Measurements from ENCODE around the gene NOL7.

Gene NOL7

DNA sequence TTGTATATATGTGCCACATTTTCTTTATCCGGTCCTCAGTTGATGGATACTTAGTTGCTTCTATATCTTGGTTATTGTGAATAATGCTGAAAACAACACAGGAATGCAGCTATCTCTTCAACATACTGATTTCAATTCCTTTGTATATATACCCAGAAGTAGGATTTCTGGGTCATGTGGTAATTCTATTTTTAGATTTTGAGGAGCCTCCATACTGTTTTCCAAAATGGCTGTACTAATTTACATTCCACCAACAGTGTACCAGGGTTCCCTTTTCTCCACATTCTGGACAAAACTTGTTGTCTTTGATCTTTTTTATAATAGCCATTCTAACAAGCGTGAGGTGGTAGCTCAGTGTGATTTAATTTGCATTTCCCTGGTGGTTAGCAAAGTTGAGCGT, 39.1 kb upstream of the NOL7 start:
- Histone ChIP-seq H3K9ac (ENCODE audit: low read depth, low read length) (no peak overlapping the region), H3K4me1 (ENCODE audit: control insufficient read depth, insufficient read depth, low read length) (peaks cover 7% of the 10 kb centered on the region), H3K4me3 (ENCODE audit: low read depth, low read length) (no peak overlapping the region), H3K27me3 (ENCODE audit: control insufficient read depth, insufficient read depth, low read length) (no peaks in the 10 kb centered on the region), H3K27ac (ENCODE audit: low read depth, low read length) (no peak overlapping the region), H3K36me3 (ENCODE audit: control insufficient read depth, insufficient read depth, low read length) (peaks cover 10% of the 10 kb centered on the region; the same call in 1 of the 2 replicates), H3K9me3 (ENCODE audit: control insufficient read depth, insufficient read depth, low read length) (no peaks in the 10 kb centered on the region)

- Histone ChIP-seq H3K9me3 (ENCODE audit: control insufficient read depth, insufficient read depth, low read length) (no peaks in the 10 kb centered on the region), H3K4me1 (ENCODE audit: control insufficient read depth, insufficient read depth, low read length) (peaks cover 7% of the 10 kb centered on the region), H3K36me3 (ENCODE audit: control insufficient read depth, insufficient read depth, low read length) (peaks cover 18% of the 10 kb centered on the region), H3K9ac (ENCODE audit: low read depth, low read length) (no peak overlapping the region), H3K27me3 (ENCODE audit: control insufficient read depth, insufficient read depth, low read length) (no peaks in the 10 kb centered on the region), H3K4me3 (ENCODE audit: low read depth, low read length) (no peak overlapping the region), H3K27ac (ENCODE audit: low read depth, low read length) (no peak overlapping the region)
These were observed 37.2 kb upstream of the NOL7 start for GRCh38 chr6:13577926-13578325.

DNA sequence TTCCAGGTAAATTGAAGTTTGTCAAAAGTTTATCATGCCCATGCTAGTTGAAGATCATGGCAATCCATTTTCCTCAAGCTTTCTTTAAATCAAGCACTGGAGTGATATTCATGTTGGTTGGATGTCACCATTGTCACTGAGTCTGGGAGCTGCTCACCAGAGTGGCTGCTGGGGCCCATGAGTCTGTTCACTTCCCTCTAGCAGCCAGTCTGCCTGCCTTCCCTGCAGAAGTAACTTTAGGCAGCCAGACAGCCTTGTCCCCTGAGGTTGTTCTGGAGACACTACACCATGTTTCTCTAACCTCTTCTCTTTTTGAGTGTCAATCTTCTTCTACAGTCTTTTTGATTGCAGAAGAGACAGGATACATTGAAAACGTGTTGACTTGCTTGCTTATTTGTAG, 35.2 kb upstream of the NOL7 start:
- Histone ChIP-seq H3K4me1 (ENCODE audit: control insufficient read depth, insufficient read depth, low read length) (no peaks in the 10 kb centered on the region; the same call in 1 of the 2 replicates), H3K4me3 (ENCODE audit: low read depth, low read length) (no peak overlapping the region), H3K36me3 (ENCODE audit: control insufficient read depth, insufficient read depth, low read length) (peaks cover 20% of the 10 kb centered on the region), H3K9me3 (ENCODE audit: control insufficient read depth, insufficient read depth, low read length) (no peaks in the 10 kb centered on the region), H3K27me3 (ENCODE audit: control insufficient read depth, insufficient read depth, low read length) (no peaks in the 10 kb centered on the region), H3K9ac (ENCODE audit: low read depth, low read length) (no peak overlapping the region), H3K27ac (ENCODE audit: low read depth, low read length) (no peak overlapping the region)

GRCh38 chr6:13581700-13582229, 33.4 kb upstream of the NOL7 start:
- H3K9me3 ChIP-seq (ENCODE audit: control insufficient read depth, insufficient read depth, low read length): no peaks in the 10 kb centered on the region

DNA sequence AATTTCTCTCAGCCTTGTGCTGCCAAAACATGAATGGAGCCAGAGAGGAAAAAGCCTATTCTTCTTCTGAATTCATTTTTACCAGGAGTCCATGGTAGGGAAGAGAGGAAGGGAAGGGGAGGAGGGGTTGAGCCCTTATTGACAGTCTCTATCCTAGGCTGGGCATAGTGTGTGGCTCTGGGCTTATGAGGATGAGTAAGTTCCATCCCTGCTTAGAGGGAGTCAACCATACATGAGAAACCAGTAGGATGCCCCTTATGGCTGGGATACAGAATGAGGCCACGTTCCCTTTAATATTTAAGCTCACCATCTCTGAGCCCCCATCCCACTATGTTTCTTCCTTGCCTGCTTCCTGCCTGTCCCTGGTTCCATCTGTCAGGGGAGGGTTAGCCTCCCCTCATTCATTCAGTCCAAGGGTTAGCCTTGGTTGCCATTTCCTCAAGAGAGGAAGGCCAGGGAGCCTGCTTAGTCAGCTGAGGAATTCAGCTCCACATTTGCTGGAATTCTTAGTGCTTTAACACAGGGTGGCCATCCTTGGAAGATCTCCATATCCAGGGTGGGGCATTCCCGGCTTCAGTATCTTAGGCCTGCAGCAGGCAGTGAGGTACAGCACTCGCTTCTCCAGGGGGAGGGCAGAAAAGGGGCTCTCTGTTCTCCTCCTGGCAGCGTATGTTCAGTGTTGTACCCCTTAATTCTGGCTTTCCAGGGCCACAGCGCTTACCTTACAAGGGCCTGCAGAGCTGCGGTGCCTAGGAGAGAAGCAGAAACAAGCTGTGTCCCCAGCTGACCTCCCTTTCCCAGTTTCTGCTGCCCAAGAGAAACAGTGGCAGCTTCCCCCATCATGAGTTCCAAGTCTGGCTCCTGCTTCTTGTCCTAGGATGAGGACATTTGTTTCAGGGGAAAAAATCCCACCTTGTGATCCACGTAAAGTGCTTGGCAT, 28.3 kb upstream of the NOL7 start:
- peaks cover 37% of the 10 kb centered on the region for H3K36me3 ChIP-seq (ENCODE audit: control insufficient read depth, insufficient read depth, low read length)
- H3K4me1 ChIP-seq (ENCODE audit: control insufficient read depth, insufficient read depth, low read length): no peaks in the 10 kb centered on the region
- H3K9ac ChIP-seq (ENCODE audit: low read depth, low read length): no peak overlapping the region
- H3K9me3 ChIP-seq (ENCODE audit: control insufficient read depth, insufficient read depth, low read length): no peaks in the 10 kb centered on the region
- H3K27ac ChIP-seq (ENCODE audit: low read depth, low read length): no peak overlapping the region
- no peak overlapping the region for H3K4me3 ChIP-seq (ENCODE audit: low read depth, low read length)
- no peaks in the 10 kb centered on the region for H3K27me3 ChIP-seq (ENCODE audit: control insufficient read depth, insufficient read depth, low read length)

More at GRCh38 chr6:13581700-13582229, 33.4 kb upstream of the NOL7 start:
- H3K9ac ChIP-seq (ENCODE audit: low read depth, low read length): no peak overlapping the region
- no peak overlapping the region for H3K4me3 ChIP-seq (ENCODE audit: low read depth, low read length)
- H3K4me1 ChIP-seq (ENCODE audit: control insufficient read depth, insufficient read depth, low read length): no peaks in the 10 kb centered on the region
- no peak overlapping the region for H3K27ac ChIP-seq (ENCODE audit: low read depth, low read length)
- H3K36me3 ChIP-seq (ENCODE audit: control insufficient read depth, insufficient read depth, low read length): peaks cover 23% of the 10 kb centered on the region
- H3K27me3 ChIP-seq (ENCODE audit: control insufficient read depth, insufficient read depth, low read length): no peaks in the 10 kb centered on the region

DNA sequence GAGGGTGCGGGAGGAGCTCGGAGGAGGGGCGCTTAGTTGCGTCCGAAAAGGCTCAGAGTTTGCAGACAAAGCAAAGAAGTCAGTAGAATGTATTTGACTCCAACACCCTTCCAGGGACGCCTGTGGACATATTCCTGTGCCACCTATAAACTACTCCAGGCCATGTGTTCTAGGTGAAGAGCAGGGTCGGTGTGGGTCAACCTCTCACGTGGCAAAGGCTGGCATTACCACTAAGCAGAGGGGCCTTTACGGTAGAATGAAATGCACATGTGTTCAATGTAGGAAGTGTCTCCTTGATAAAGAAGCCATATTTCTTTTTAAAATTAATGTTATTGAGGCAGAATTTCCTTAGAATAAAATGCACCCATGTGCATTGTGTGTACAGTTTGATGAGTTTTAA, 25.3 kb upstream of the NOL7 start:
- Histone ChIP-seq H3K27me3 (ENCODE audit: control insufficient read depth, insufficient read depth, low read length) (no peaks in the 10 kb centered on the region), H3K9ac (ENCODE audit: low read depth, low read length) (no peak overlapping the region), H3K4me3 (ENCODE audit: low read depth, low read length) (no peak overlapping the region), H3K9me3 (ENCODE audit: control insufficient read depth, insufficient read depth, low read length) (no peaks in the 10 kb centered on the region), H3K4me1 (ENCODE audit: control insufficient read depth, insufficient read depth, low read length) (no peaks in the 10 kb centered on the region), H3K27ac (ENCODE audit: low read depth, low read length) (no peak overlapping the region), H3K36me3 (ENCODE audit: control insufficient read depth, insufficient read depth, low read length) (peaks cover 50% of the 10 kb centered on the region)

GRCh38 chr6:13590574-13591153, 24.5 kb upstream of the NOL7 start:
- Histone ChIP-seq H3K9me3 (ENCODE audit: control insufficient read depth, insufficient read depth, low read length) (no peaks in the 10 kb centered on the region), H3K9ac (ENCODE audit: low read depth, low read length) (no peak overlapping the region), H3K27ac (ENCODE audit: low read depth, low read length) (no peak overlapping the region), H3K4me1 (ENCODE audit: control insufficient read depth, insufficient read depth, low read length) (no peaks in the 10 kb centered on the region), H3K4me3 (ENCODE audit: low read depth, low read length) (no peak overlapping the region), H3K36me3 (ENCODE audit: control insufficient read depth, insufficient read depth, low read length) (peaks cover 57% of the 10 kb centered on the region), H3K27me3 (ENCODE audit: control insufficient read depth, insufficient read depth, low read length) (no peaks in the 10 kb centered on the region)

DNA sequence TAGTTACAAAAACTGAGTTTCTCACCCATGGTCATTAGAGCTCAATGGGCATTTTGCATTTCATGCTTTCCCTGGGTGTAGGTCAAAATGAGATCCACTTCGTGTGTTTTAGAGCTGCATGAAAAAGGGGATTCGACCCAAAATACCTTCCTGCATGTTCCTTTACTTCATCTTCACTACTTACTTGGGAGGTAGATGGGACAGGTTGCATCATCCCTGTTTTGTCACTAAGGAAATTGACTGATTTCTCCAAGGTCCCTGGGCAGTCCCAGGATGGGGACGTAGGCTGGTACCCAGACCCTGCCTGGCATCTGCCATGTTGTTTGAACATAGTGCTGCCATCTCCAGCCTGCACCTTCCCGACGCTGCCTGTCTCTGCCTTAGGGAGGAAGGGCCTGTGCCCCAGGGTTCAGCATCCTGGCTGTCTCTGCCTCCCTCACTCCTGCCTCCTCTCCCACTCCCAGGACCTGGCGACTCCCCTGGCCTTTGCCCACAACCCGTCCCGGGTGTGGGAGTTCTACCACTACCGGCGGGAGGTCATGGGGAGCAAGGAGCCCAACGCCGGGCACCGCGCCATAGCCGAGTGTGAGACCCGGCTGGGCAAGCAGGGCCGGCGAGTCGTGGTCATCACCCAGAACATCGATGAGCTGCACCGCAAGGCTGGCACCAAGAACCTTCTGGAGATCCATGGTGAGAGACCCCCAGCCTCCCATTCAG, 23.8 kb upstream of the NOL7 start:
- no peaks in the 10 kb centered on the region for H3K9me3 ChIP-seq (ENCODE audit: control insufficient read depth, insufficient read depth, low read length)
- H3K36me3 ChIP-seq (ENCODE audit: control insufficient read depth, insufficient read depth, low read length): peaks cover 64% of the 10 kb centered on the region
- H3K9ac ChIP-seq (ENCODE audit: low read depth, low read length): no peak overlapping the region
- H3K27ac ChIP-seq (ENCODE audit: low read depth, low read length): no peak overlapping the region
- no peaks in the 10 kb centered on the region for H3K27me3 ChIP-seq (ENCODE audit: control insufficient read depth, insufficient read depth, low read length)
- H3K4me3 ChIP-seq (ENCODE audit: low read depth, low read length): no peak overlapping the region
- H3K4me1 ChIP-seq (ENCODE audit: control insufficient read depth, insufficient read depth, low read length): no peaks in the 10 kb centered on the region

GRCh38 chr6:13593103-13593502, 22.0 kb upstream of the NOL7 start:
- Histone ChIP-seq H3K36me3 (ENCODE audit: control insufficient read depth, insufficient read depth, low read length) (peaks cover 61% of the 10 kb centered on the region), H3K9ac (ENCODE audit: low read depth, low read length) (no peak overlapping the region), H3K4me1 (ENCODE audit: control insufficient read depth, insufficient read depth, low read length) (no peaks in the 10 kb centered on the region), H3K4me3 (ENCODE audit: low read depth, low read length) (no peak overlapping the region), H3K27ac (ENCODE audit: low read depth, low read length) (no peak overlapping the region), H3K27me3 (ENCODE audit: control insufficient read depth, insufficient read depth, low read length) (no peaks in the 10 kb centered on the region), H3K9me3 (ENCODE audit: control insufficient read depth, insufficient read depth, low read length) (no peaks in the 10 kb centered on the region)

DNA sequence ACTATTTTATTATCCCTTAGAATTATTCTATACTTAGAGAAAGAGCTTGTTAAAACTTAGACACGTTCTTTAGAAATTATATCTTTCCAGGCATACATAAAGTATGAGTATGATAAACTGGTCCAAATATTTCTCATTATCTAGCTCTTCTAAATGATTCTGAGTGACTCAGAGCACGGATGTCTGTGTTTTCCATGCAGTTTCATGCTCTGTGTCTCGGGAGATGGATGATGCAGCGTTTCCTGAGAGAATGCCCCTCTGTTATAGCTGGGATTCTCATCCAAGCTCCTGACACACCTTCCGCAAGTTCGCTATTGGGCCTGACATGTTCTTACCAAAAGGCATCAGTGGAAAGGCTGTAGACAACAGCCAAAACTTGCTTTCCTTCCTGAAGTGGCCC, 21.4 kb upstream of the NOL7 start:
- Histone ChIP-seq H3K4me3 (ENCODE audit: low read depth, low read length) (no peak overlapping the region), H3K4me1 (ENCODE audit: control insufficient read depth, insufficient read depth, low read length) (no peaks in the 10 kb centered on the region), H3K27ac (ENCODE audit: low read depth, low read length) (no peak overlapping the region), H3K27me3 (ENCODE audit: control insufficient read depth, insufficient read depth, low read length) (no peaks in the 10 kb centered on the region), H3K9ac (ENCODE audit: low read depth, low read length) (no peak overlapping the region), H3K9me3 (ENCODE audit: control insufficient read depth, insufficient read depth, low read length) (no peaks in the 10 kb centered on the region), H3K36me3 (ENCODE audit: control insufficient read depth, insufficient read depth, low read length) (peaks cover 56% of the 10 kb centered on the region)

Data from HUES48 (cell line).